Left kidney (tissue), 2 donors: ENCODE data around the gene SLC6A7. TPM values are rescaled to one million over a fixed set of nuclear protein-coding genes. Genes with fewer than 3 reads are reported as not detected.

ENCODE experiments used
- DNase-seq: peaks from one replicate; pipeline ENCODE4 v3.0.0-alpha.2; 2013
- polyA plus RNA-seq: library from polyadenylated mRNA; unstranded; fragments of 120-200 nt; gene quantifications from one replicate; pipeline ENCODE4 v1.2.1, GENCODE V29; 2013; ENCODE audit not compliant: insufficient read length

SLC6A7 gene
- polyA plus RNA-seq, 1 donor: 0.12 TPM

DNA sequence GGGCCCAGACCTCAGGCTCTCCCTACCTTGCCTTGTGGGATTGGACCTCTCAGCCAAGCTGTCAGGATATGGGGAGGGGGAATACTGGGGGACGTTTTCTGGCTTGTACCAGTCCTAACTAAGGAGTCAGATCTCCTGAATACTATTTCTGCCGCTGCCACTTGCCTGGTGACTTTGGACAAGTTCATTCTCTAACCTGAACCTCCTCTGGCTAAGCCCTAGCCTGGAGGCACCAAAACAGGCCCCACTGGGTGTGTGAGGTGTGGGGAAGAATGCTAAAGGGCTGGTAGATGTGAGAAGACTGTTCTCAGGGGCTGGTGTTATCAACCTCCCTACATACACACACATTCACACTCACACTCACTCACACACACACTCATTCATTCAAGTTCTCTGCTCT, 1.1 kb downstream of the SLC6A7 start:
- no peak for DNase-seq

DNA sequence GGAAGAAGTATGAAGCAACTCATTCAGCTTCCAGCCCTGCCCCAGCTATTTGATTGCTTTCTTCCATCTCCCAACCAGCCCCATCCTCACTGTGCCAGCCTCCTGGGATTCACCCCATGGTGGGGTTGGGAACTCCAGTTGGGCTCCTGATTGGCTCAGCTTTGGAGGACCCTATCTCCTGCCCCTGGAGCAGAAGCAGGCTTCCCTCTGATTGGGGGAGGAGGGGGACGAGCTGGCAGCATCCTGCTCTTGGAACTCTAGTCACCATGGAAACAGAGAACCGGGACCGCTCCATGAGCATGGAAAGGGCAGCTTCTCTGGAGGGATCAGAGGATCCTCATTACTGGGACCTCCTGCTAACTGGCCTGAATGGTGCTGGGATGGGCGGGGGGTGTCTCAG, 2.6 kb downstream of the SLC6A7 start:
- no peak for DNase-seq

DNA sequence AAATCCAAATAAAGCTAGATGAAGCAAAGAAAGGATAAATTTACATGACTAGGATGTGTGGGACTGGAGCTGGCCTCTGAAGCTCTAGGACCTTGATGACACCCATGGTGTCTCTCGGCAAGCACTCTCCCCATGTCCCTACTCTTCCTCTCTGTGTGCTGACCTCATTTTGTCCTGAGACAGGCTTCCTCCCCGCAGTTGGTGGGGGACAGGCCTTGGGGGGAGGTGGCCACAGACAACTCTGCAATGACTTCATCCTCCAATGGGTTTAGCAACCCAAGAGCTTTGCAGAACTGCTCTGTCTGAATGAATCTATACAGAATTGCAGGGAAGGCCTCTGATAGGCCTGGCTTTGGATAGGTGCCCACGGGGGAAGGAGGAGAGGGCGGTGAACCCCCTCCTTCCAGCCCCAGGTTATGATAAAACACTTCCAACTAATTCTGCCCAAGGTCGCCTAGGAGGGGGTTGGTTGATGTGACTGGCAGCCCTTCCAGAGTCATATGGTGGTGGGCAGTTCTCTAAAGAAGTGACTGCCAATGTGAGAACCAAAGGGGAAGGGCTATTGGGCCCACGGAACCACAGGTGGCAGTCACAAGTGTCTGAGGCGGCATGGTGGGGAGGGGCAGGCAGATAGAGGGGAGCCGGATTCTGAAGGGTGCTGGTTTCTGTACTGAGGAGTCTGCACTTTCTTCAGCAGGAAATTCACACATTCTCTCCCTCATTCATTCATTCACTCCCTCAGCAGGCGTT, 6.0 kb downstream of the SLC6A7 start:
- no peak for DNase-seq

DNA sequence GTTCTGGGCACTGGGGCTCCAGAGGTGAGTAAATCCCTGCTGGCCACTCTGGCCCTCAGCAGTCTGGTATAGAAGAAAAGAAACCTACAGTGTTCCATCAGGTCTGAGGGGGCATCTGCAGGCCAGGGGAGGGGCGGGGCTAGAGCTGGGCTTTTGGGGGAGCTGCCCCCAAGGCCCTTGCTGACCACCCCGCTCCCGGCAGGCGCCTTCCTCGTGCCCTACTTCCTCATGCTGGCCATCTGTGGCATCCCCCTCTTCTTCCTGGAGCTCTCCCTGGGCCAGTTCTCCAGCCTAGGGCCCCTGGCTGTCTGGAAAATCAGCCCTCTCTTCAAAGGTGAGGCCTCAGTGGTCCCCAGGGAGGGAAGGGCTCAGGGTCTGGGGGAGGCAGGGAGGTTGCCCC, 6.7 kb downstream of the SLC6A7 start:
- DNase-seq: no peak

DNA sequence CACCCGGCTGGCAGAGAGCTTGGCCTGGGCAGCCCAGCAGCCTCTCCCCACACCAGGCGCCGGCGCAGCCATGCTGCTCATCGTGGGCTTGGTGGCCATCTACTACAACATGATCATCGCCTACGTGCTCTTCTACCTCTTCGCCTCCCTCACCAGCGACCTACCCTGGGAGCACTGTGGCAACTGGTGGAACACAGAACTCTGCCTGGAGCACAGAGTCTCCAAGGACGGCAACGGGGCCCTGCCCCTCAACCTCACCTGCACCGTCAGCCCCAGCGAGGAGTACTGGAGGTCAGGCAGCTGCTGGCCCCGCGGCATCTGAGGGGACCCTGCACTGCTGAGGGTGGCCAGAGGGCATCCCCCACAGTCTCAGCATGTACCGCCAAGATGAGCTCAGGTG, 7.1 kb downstream of the SLC6A7 start:
- no peak for DNase-seq

DNA sequence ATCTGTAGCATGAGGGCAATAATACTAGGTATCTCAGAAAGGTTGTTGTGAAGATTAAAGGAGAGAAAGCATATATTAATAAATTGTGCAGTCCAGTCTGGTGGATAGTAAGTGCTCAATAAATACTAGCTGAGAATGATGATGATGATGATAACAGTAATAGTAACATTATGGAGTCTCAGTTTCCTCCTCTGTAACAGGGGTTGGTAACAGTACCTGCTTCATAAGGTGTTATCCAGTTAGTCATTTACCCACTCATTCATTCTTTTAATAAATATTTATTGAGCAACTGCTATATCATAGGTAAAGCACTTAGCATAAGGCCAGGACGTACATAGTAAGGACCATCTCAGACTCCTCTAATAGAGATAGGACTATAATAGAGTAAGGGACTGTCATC, 7.6 kb downstream of the SLC6A7 start:
- DNase-seq: no peak

DNA sequence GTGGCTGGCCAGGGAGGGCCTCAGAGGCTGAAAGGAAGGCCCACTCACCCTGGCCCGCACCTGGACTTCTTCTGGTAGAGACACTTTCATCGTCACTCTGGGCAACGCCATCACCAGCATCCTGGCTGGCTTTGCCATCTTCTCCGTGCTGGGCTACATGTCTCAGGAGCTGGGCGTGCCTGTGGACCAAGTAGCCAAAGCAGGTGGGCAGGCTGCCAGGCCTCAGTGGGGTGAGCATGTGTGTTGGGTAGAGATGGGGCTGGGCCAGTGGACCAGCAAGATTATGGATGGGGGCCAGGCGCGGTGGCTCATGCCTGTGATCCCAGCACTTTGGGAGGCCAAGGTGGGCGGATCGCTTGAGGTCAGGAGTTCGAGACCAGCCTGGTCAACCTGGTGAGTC, 12.6 kb downstream of the SLC6A7 start:
- DNase-seq: no peak

DNA sequence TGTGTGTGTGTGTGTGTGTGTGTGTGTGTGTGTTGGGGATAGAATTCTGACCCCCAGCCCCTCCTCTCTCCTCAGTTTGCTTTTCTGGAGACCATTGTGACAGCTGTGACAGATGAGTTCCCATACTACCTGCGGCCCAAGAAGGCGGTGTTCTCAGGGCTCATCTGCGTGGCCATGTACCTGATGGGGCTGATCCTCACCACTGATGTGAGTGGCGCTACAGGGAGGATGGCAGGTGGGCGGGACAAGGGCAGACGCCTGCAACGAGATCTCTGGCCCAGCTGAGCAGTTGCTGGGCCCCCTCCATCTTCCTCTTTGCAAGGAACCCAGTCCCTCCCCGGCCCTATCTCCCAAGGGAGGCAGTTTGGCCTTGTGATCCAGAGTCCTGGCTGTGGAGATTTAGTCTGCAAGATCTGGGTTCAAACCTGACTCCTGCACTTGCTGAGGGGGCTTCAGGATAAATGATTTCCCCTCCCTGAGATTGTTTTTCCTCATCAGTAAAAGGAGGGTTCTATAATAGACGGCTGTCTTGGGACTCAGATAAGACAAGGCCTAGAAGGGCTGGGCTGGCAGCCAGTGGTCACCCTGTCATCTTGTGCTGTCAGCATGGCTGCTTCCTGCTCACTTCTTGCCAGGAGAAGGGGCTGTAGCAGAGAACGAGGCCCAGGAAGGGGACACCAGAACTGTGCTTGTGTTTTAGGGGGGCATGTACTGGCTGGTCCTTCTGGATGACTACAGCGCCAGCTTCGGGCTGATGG, 14.1 kb downstream of the SLC6A7 start:
- no peak for DNase-seq

DNA sequence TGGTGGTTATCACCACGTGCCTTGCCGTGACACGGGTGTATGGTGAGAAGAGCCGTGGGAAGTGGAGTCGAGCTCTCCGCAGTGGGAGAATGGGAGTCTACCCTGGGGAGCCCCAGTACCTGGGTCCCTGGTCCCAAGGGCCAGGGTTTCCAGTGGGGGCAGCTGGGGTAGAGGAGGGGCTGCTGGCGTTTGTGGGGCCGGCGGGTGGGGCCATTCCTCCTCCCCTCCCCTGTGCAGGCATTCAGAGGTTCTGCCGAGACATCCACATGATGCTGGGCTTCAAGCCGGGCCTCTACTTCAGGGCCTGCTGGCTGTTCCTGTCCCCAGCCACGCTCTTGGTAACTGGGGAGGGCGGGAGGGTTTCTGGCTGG, 14.7 kb downstream of the SLC6A7 start:
- no peak for DNase-seq

DNA sequence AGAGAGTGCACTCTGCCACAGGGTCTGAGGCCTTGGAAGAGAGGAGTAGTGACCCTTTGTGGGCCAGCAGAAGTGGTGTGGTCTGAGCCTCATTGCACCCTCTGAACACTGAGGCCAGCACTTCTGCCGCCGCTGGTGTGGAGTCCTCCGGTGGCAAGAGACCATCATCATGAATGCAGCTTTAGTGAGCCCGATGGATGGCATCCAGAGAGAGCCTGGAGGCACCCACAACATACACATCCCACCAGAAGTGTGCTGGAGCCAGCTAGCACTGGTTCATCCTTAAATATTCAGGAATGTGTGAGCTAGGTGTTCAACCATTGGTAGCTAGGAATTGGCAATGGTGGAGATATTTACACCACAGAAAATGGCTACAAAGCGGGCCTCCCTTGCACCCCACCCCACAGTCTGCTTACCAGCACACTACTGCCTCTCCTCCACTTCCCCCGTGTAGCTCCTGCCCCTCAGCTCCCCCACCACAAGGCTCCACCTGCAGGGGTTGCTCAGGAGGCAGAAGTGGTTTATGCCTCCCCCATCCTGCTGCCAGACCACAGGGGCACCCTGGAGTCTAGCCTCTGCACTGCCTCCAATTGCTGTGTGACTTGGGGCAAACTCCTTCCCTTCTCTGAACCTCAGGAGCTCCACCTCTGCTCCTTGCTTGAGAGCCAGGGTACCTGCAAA, 16.4 kb downstream of the SLC6A7 start:
- no peak for DNase-seq

DNA sequence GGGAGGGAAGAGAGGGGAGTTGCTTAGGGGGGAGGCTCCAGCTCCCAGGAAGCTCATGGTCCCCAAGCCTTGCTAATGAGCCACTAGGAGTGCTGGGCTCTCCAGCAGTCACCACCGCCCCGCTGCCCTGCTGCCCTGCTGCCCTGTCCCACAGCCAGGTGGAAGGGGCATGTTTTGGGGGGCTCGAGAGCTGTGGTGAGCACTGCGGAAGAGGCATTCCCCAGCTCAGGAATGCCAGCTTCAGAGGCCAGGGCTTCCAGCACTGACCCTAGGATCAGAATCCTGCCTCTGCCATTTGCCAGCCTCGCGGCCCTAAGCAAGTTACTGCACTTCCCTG, 16.9 kb downstream of the SLC6A7 start:
- DNase-seq: no peak

DNA sequence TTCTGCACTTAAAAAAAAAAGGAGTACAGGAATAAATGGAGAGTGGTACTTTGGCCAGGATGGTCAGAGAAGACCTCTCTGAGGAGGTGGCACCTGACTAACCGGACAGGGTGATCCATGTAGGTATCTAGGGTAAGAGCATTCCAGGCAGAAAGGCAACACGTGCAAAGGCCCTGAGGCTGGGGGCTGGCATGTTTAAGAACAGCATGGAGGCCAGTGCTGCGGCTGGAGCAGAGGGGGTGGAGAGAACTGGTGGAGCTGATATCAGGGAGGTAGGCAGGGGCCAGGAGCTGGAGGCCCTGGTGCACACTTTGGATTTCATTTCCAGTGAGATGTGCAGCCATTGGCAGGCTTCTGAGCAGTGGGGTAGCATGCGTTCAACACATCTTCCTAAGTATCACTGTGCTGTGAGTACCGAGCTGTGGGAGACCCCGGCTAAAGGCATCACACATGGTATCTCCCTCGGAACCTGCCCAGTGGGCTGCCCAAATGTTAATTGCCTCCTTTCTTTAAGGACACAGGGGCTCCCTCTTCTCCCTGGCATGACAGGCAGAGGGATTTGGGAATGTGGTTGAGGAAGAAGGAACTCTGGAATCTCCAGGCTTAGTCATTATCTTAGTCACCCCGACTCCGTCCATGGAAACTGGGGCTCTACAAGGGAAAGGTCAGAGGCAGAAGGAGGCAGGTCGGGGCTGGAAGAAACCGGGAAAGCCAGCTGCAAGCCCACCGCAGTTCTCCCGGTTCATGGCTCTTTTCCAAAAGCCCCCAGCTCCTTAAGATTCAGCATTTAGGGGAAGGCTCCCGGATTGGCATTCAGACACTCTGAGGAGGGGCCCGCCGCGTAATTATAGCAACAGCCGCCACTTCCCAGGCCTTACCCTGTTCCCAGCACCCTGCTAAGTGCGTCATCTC, 18.6 kb downstream of the SLC6A7 start:
- DNase-seq: no peak

DNA sequence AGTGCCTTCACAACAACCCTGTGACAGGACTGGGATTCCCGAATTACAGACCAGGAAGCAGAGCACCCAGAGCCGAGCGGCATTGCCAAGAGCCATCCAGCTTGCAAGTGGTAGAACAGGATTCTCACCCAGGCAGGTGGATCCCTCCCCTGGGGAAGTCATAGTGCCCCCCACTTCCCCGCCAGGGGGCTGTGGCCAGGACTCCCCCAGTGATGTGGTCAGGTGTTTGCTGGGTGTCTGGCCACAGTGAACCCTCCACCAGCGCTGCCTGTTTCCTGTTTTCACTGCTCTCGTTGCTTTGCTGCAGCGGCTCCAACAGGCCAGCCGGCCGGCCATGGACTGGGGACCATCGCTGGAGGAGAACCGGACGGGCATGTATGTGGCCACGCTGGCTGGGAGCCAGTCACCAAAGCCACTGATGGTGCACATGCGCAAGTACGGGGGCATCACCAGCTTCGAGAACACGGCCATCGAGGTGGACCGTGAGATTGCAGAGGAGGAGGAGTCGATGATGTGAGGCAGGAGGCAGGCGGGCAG, 19.3 kb downstream of the SLC6A7 start:
- no peak for DNase-seq

DNA sequence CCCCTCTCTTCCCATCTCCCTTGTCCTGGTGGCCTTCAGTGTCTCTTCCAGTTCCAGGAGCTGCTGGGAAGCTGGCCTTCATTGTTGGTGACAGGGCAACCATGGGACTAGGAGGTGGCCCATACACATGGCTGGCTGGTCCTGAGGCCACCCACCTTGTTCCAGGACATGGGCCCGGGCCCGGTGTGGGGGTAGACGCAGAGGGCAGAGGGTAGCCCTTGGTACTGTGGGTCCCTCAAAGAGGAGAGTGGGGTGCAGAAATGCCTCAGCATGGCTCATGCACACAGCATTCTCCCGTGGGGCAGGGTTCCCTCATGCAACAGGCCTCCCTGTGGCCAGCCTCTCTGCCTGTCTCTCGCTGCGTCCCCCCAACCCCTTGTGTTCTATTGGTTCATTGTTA, 20.8 kb downstream of the SLC6A7 start:
- DNase-seq: no peak

DNA sequence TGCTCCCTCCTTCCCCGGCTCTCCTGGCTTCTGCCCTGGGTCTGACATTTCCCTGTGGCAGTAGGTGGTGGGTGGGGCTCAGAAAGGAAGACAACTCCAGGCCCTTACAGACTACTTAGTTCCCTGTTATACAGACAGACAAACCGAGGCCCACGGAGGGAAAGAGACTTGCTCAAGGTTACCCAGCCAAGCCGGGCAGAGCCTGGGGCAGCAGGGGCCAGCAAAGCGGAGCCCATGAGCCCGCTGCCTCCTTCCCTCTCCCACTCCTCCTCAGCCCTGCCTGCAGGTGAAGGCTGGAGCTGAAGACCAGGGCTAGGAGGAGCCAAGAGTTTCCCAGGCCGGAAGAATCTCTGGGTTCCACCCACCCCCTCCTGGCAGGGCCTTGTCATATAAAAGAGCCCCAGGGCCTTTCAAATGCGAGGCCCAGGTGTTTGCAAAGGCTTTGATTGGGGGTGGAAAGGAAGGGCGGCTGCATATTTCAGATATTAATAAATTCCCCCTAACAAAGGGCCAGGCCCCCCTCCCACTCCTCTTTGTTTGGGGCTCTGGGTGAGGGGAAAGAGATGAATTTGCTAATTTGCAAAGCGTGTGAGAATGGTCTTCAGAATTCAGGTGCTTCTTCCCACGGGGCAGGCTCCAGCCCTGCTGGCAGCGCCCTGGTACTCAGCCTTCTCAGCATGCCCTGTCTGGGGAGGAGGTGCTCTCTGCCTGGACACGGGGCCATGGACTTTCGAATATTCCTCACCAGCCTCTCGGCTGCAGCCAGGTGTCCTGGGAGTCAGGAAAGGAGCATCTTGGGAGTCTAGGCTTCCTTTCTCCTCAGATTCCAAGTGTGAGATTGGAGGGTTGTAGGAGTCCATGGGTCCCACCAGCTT, 21.5 kb downstream of the SLC6A7 start:
- no peak for DNase-seq

DNA sequence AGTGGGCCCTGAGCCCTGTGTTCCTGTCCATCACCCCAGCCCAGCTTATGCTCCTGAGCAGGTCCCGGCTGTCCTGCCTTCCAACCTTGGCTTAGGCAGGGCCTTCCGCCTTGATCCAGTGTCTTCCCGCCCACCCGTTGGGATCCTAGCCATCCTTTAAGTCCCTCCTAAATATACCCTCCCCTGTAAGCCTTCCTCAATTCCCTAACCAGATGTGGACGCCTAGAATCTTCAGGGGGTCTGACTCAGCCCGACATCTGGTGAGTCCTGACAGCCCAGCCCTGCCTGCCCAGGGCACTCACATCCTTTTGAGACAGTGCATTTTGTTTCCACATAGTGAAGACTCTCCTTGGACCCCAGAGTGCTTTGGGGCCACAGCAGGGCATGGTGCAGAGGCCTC, 23.7 kb downstream of the SLC6A7 start:
- no peak for DNase-seq

DNA sequence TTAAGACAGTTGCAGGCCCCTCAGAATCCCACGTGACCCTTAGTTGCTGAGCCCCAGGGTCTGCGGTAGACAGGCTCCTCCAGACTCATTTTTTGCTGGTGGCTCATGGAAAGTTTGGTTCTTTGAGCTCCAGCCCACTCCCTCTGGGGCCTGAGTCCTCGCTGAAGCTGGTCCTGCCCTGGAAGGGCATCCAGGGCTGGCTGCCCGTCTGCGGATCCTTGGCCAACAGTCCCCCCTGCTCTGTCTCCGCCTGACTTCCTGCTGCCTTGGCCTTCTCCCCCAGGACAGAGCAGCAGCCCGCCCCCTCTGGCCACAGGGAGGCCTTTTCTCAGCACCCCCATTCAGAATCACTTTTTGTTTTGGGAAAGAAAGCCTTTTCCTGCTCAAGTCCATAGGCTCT, 24.4 kb downstream of the SLC6A7 start:
- no peak for DNase-seq

DNA sequence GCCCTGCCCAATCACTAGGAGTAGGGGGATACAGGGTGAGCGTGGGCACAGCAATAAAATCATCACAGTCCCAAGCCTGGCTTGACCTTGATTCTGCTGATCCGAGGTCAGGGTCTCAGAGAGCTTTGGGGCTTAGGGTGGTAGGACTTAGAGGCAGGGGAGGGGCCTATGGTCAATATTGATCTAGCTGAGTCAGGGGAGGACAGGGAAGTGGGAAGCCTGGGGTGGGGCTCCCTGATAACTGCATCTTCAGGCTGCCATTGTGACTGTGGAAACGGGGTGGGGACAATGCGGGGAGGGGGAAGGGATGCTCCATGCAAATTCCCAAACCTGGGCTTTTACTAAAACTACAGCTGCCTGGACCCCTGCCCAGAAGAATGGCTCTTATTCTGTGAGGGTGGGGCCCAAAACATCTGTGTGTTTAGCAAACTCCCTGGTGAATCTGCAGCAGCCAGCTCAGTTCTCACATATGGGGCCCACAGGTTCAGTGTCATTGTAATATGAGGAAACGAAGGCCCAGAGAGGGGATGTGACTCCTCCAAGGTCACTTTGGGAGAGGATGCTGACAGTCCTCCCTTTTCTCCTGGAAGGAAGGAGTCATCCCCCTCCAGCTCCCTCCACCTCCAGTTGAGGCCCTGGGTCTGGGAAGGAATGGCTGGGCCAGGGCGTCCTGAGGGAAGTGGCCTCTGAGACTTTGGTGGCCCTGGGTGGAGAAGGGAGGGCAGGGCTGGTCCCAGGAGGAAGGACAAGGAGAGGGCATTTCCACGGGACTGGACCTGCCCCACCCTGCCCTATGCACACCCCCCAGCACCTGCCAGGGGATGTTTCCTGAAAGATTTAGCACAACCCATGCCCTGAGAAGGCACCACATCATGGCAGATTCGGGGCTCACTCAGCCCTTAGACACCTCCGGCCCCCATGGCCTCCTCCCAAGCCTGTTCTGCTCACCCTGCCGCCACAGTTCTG, 26.4 kb downstream of the SLC6A7 start:
- no peak for DNase-seq

DNA sequence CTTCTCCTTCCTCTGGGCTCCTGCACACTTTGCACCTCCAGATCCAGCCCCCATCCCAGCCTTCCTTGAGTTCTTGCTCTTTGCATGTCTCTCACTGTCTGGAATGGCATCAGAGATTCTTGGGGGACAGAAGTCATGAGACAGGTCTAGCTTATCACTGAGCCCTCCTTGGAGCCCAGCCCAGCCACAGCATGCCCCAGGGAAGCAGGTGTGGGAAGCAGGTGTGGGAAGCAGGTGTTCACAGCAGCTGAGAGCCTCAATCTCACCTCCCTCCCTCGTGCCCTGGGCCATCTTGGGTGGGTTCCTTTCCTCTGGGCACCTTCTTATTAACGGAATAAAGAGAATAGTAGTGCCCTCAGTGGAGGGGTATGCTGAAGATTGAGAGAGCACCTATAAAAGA, 27.2 kb downstream of the SLC6A7 start:
- DNase-seq: no peak
